C4-2B (cell line): ENCODE measurements around the gene VAPA.

Experiments used
- H3K27ac ChIP-seq: fragments of 450-650 bp; 2 replicates; pipeline ENCODE4 v1.5.1; 2017
- CTCF ChIP-seq: fragments of 450-650 bp; conservative IDR thresholded peaks from 2 replicates; pipeline ENCODE4 v1.5.1; 2017; ENCODE audit warnings: mild to moderate bottlenecking
- ZFX ChIP-seq: fragments of 450-650 bp; IDR thresholded peaks from 2 replicates; pipeline ENCODE4 v1.6.1; 2017

The VAPA gene

DNA sequence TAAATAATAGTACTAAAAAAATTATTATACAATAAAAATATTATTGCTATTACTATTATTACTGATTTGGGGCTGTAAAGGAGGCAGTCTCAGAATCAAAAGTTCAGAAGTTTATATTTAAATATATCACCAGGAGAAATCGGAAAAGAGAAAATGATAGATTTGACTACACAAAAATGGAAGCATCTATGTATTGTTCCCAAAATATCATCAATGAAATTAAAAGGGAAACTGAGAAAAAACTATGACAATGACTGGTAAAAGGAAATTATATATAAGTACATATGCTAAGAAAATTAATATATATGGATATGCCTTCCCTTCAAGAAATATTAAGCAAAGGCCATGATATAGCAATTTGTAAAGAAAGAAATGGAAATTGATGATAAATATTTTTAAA lies 35.7 kb upstream of the VAPA start:
- H3K27ac ChIP-seq: no peak overlapping the region
- TF ChIP-seq ZFX: no peak

- H3K27ac ChIP-seq: no peak overlapping the region
- TF ChIP-seq CTCF (no peak), ZFX (no peak)
Observed at GRCh38 chr18:9878783-9879242, 35.0 kb upstream of the VAPA start.

DNA sequence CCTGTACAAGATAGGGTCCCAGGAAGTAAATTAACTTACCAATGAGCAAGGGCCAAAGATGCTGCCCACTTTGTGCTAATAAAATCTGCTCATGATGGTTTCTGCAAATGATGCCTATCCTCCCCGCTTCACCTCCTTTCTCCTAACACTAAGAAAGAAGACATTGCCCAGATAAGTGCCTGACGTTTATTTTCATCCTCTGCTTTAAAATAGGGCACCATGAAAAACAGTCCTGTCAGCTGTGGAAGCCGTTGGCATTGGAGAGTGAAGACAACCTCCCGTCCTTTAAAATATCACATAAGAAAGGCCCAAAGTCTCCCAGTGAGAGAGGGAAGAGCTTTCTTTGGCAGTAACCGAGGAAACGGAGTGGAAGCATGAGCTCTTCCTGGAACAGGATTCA lies 29.7 kb upstream of the VAPA start:
- TF ChIP-seq CTCF: no peak
- TF ChIP-seq ZFX: no peak
- no peak overlapping the region for H3K27ac ChIP-seq

DNA sequence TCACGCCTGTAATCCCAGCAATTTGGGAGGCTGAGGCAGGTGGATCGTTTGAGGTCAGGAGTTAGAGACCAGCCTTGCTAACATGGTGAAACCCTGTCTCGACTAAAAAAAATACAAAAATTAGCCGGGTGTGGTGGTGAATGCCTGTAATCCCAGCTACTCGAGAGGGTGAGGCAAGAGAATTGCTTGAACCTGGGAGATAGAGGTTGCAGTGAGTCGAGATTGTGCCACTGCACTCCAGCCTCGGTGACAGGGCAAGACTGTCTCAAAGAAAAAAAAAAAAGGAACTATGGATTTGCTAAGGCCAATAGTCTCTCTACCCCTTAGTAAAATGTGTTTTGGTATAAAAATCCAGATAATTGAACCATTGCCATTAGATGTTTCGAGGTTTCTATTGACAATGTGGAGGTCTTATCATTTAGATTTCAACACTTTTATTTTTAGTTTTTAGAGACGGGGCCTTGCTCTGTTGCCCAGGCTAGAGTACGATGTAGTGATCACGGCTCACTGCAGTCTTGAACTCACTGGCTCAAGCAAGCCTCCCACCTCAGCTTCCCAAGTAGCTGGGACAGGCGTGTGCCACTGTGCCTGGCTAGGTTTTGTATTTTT lies 29.2 kb upstream of the VAPA start:
- no peak overlapping the region for H3K27ac ChIP-seq
- no peak for TF ChIP-seq ZFX
- no peak for TF ChIP-seq CTCF

- no peak within 1 kb of the TSS for H3K27ac ChIP-seq
- no peak for TF ChIP-seq ZFX
- TF ChIP-seq CTCF: no peak
Observed at GRCh38 chr18:9885170-9886004, 28.4 kb upstream of the VAPA start, which contains the start of gene TXNDC2. Gene TXNDC2 (plus strand): TSS chr18:9885973. CDS start chr18:9886681, 708 bp downstream.

GRCh38 chr18:9886005-9886348 lies 27.8 kb upstream of the VAPA start:
- H3K27ac ChIP-seq: no peak overlapping the region
- TF ChIP-seq ZFX: no peak
- no peak for TF ChIP-seq CTCF

DNA sequence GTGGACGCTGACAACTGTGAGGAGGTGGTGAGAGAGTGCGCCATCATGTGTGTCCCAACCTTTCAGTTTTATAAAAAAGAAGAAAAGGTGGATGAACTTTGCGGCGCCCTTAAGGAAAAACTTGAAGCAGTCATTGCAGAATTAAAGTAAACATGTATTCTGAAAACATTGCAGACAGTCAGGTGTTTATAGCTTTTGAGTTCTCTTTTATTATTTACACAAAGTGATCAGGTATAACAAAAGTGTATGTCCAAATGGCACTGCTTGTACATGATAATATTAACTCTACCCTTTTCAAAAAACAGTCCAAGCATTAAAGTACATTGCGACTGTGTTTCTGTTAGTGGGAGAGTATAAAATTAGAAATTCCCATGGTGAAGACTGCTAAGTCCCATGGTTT lies 25.8 kb upstream of the VAPA start:
- TF ChIP-seq ZFX (no peak), CTCF (no peak)
- H3K27ac ChIP-seq: no peak overlapping the region
